ENCODE measurements around the gene FLRT1. TPM values are rescaled to one million over a fixed set of nuclear protein-coding genes. Genes with fewer than 3 reads are reported as not detected.

Gene FLRT1
- total RNA-seq, 1 experiment from 2014 or later, result 0.31 TPM

DNA sequence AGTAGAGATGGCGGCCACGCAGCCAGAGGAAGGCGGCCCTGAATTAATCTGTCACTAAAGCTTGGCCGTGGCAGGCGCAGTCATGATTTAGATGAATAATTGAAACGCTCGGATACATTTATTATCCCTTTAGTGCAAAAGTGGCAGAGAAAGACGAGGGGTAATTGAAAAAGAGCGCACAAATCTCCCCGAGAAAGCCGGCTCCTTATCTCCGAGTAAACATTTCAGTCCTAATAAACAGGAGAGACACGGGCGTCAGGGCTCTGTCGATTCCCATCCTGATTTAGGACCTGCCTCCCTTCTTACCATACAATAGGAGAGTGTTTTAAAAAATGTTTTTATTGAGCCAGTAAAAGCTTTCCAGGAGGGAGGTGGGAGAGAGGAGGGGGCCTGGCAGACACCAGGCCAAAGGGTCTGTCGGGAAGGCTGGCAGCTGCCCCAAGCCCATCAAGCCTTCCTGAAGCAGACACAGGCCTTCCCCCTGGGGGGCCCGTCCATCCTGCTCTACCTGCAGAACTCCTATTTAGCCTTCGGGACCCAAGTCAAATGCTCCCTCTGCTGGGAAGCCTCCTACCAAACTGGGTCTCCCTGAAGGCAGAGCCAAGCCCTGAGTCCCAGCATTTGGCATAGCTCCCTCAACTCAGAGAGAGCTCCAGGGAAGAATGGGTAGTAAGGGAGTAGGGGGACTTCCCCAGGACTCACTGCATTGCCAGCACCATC, 26.7 kb upstream of the FLRT1 start:
- H3K4me1 Mint-ChIP-seq, result peaks cover 14 to 22% of the 10 kb centered on the region in 2 experiments
- H2BK120ac ChIP-seq (ENCODE audit: low read depth, low read length, poor library complexity, severe bottlenecking), result no peak overlapping the region
- no peaks in the 10 kb centered on the region for H3K4me1 ChIP-seq (ENCODE audit: insufficient read depth, low read length)
- H3K56ac ChIP-seq (ENCODE audit: insufficient read length, low read depth, low read length), result no peak overlapping the region
- peaks cover 11% of the 10 kb centered on the region for H3K23me2 ChIP-seq (ENCODE audit: insufficient read length, low read depth, low read length, poor library complexity, severe bottlenecking)
- H2AK5ac ChIP-seq (ENCODE audit: insufficient read length, low read length), result no peak overlapping the region
- peaks cover 2 to 10% (median 4%) of the 10 kb centered on the region in 3 experiments; a peak in 5 of 7 replicates for H3K36me3 Mint-ChIP-seq (ENCODE audit: insufficient read depth in 1 of 3, low read depth in 3 of 3)
- no CpG with 5 or more reads among the region's 18 CpGs for WGBS (ENCODE audit: extremely low coverage, insufficient read length, low lambda C conversion rate)
- H2BK15ac ChIP-seq (ENCODE audit: low read depth, low read length), result no peak overlapping the region
- H3K9ac ChIP-seq (ENCODE audit: extremely low read depth, insufficient read length, low read length), result no peak overlapping the region
- no peak overlapping the region for H3K14ac ChIP-seq (ENCODE audit: insufficient read depth, low read length)
- H3K23ac ChIP-seq (ENCODE audit: insufficient read length, low read depth, low read length), result no peak overlapping the region
- no peak overlapping the region for H2BK20ac ChIP-seq (ENCODE audit: low read depth, low read length, poor library complexity, severe bottlenecking)
- no peak overlapping the region for H2BK12ac ChIP-seq (ENCODE audit: insufficient read length, low read depth, low read length)
- no peak overlapping the region for H3K4ac ChIP-seq (ENCODE audit: low read depth, low read length)
- no peak overlapping the region for H4K8ac ChIP-seq (replicated peaks; ENCODE audit: insufficient read length, low read depth, low read length)
- H4K5ac ChIP-seq (ENCODE audit: insufficient read length, low read depth, low read length), result no peak overlapping the region
- H3K27me3 Mint-ChIP-seq (ENCODE audit: low read depth), result peaks cover 93% of the 10 kb centered on the region
- no peak overlapping the region for H3K18ac ChIP-seq (ENCODE audit: insufficient read length, low read depth, low read length)
- TF ChIP-seq, protein P1, sequence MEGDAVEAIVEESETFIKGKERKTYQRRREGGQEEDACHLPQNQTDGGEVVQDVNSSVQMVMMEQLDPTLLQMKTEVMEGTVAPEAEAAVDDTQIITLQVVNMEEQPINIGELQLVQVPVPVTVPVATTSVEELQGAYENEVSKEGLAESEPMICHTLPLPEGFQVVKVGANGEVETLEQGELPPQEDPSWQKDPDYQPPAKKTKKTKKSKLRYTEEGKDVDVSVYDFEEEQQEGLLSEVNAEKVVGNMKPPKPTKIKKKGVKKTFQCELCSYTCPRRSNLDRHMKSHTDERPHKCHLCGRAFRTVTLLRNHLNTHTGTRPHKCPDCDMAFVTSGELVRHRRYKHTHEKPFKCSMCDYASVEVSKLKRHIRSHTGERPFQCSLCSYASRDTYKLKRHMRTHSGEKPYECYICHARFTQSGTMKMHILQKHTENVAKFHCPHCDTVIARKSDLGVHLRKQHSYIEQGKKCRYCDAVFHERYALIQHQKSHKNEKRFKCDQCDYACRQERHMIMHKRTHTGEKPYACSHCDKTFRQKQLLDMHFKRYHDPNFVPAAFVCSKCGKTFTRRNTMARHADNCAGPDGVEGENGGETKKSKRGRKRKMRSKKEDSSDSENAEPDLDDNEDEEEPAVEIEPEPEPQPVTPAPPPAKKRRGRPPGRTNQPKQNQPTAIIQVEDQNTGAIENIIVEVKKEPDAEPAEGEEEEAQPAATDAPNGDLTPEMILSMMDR (conservative IDR thresholded peaks at IDR 0.05), result peak; percentile 36; the same call in 2 of the 3 replicates
- H3K27ac ChIP-seq (ENCODE audit: insufficient read length, low read depth, low read length), result no peak overlapping the region
- H3K79me1 ChIP-seq (ENCODE audit: insufficient read depth, low read depth, low read length, poor library complexity, severe bottlenecking), result no peaks in the 10 kb centered on the region
- DNase-seq, result no peak
- no peak overlapping the region for H3K4me2 ChIP-seq (ENCODE audit: insufficient read depth, insufficient read length, low read length)
- H3T11ph ChIP-seq (ENCODE audit: low read length), result no peak overlapping the region
- no peak overlapping the region for H3K4me3 Mint-ChIP-seq
- no peak overlapping the region for H4K91ac ChIP-seq (ENCODE audit: insufficient read length, low read depth, low read length)
- H3K9me3 Mint-ChIP-seq, result peaks cover 9 to 14% of the 10 kb centered on the region in 2 experiments; a peak in 3 of 5 replicates
- H2AFZ ChIP-seq (ENCODE audit: low read length), result no peak overlapping the region
- H2BK5ac ChIP-seq (ENCODE audit: insufficient read length, low read length), result no peak overlapping the region
- H3K27ac Mint-ChIP-seq, result no peak overlapping the region
- peaks cover 32% of the 10 kb centered on the region; the same call in 1 of the 2 replicates for H3K27me3 ChIP-seq (ENCODE audit: insufficient read depth, low read length)
- no peaks in the 10 kb centered on the region for H3K9me3 ChIP-seq (ENCODE audit: control insufficient read depth, low read depth, low read length)
- no peaks in the 10 kb centered on the region for H4K20me1 ChIP-seq (ENCODE audit: control insufficient read depth, insufficient read depth, insufficient read length)
- no peaks in the 10 kb centered on the region for H3K79me2 ChIP-seq (ENCODE audit: insufficient read depth, low read length)

Measured in H9 (cell line).